Fibroblast of lung (primary cell): ENCODE measurements around the gene COX10. TPM values are rescaled to one million over a fixed set of nuclear protein-coding genes. Genes with fewer than 3 reads are reported as not detected.
A peak's percentile ranks its signal among the peaks of the same experiment; 100 is the strongest.

Source experiments
- DNase-seq, 2 donors: peaks; one replicate each; pipeline versions ENCODE4 v3.0.0 to v3.0.0-alpha.2; 2010; ENCODE audit warnings: low read depth in 2 of 2
- H2AFZ ChIP-seq: 2 replicates; pipeline ENCODE4 v1.5.1; 2012; ENCODE audit warnings: low read length, control low read depth, inconsistent platforms
- H3K27ac ChIP-seq: 2 replicates; pipeline ENCODE4 v1.5.1; 2011; ENCODE audit warnings: low read length, control low read depth; ENCODE audit not compliant: insufficient read depth
- H3K27me3 ChIP-seq: 2 replicates; pipeline ENCODE4 v1.5.1; 2011; ENCODE audit warnings: mild to moderate bottlenecking, low read length; ENCODE audit not compliant: control insufficient read depth, insufficient read depth
- H3K36me3 ChIP-seq: 2 replicates; pipeline ENCODE4 v1.5.1; 2011; ENCODE audit warnings: low read length; ENCODE audit not compliant: control insufficient read depth, insufficient read depth
- H3K4me1 ChIP-seq: 2 replicates; pipeline ENCODE4 v1.5.1; 2011; ENCODE audit warnings: low read length; ENCODE audit not compliant: control insufficient read depth, insufficient read depth; ENCODE audit errors: extremely low read depth
- H3K4me2 ChIP-seq: 2 replicates; pipeline ENCODE4 v1.5.1; 2011; ENCODE audit warnings: low read length, control low read depth; ENCODE audit not compliant: insufficient read depth; ENCODE audit errors: extremely low read depth
- H3K4me3 ChIP-seq, 4 experiments: fragments of 200-600 bp in 1 of 4; sonication (generic) in 1 of 4; replicated peaks in 1 of 4; 2 replicates each; pipeline ENCODE4 v1.5.1; 2011 to 2016; ENCODE audit warnings: low read length in 4 of 4, low read depth in 3 of 4, mild to moderate bottlenecking in 3 of 4, control low read depth in 2 of 4, inconsistent platforms in 1 of 4, mixed read lengths in 1 of 4; ENCODE audit not compliant: insufficient read depth in 1 of 4; ENCODE audit errors: control extremely low read depth in 1 of 4
- H3K79me2 ChIP-seq: 2 replicates; pipeline ENCODE4 v1.5.1; 2012; ENCODE audit warnings: mild to moderate bottlenecking, low read length, inconsistent platforms; ENCODE audit not compliant: control insufficient read depth, insufficient read depth
- H3K9ac ChIP-seq: 2 replicates; pipeline ENCODE4 v1.5.1; 2011; ENCODE audit warnings: mild to moderate bottlenecking, low read length, control low read depth; ENCODE audit not compliant: insufficient read depth
- H3K9me3 ChIP-seq: 2 replicates; pipeline ENCODE4 v1.5.1; 2012; ENCODE audit warnings: low read depth, low read length; ENCODE audit not compliant: control insufficient read depth, insufficient read depth
- H4K20me1 ChIP-seq: 2 replicates; pipeline ENCODE4 v1.5.1; 2011; ENCODE audit warnings: low read length; ENCODE audit not compliant: control insufficient read depth, insufficient read depth; ENCODE audit errors: extremely low read depth
- CTCF ChIP-seq, 2 donors: IDR thresholded peaks in 1 of 2; conservative IDR thresholded peaks in 1 of 2; 1 replicate in 1 of 2; 2 replicates in 1 of 2; pipeline ENCODE4 v1.5.1; 2011 to 2012; ENCODE audit warnings: low read length in 2 of 2, control low read depth in 1 of 2, inconsistent platforms in 1 of 2, low read depth in 1 of 2, mild to moderate bottlenecking in 1 of 2
- EZH2 ChIP-seq: IDR thresholded peaks from 2 replicates; pipeline ENCODE4 v1.5.1; 2012; ENCODE audit warnings: low read length, control low read depth, mild to moderate bottlenecking; ENCODE audit errors: missing control alignments
- polyA plus RNA-seq, 2 donors: library from polyadenylated mRNA; depleted of rRNA in 1 of 2; stranded (reverse) in 1 of 2; unstranded in 1 of 2; fragments of >200 nt; gene quantifications; 2 replicates each; pipeline ENCODE4 v1.2.1, GENCODE V29; 2011 to 2012; ENCODE audit warnings: missing spikeins in 1 of 2
- total RNA-seq: library from RNA; depleted of rRNA; stranded (reverse); fragments of >200 nt; gene quantifications from 2 replicates; pipeline ENCODE4 v1.2.1, GENCODE V29; 2014

COX10 gene
- total and polyA plus RNA-seq, 2 donors (not counting 1 experiment from before 2014, with no cell fraction given), result 10.6 to 12.5 TPM

- no peaks in the 10 kb centered on the region for H3K9me3 ChIP-seq
- no peak for DNase-seq
- H3K4me3 ChIP-seq, result no peak overlapping the region
- H3K27ac ChIP-seq, result no peak overlapping the region
- no peaks in the 10 kb centered on the region for H3K79me2 ChIP-seq
- no peaks in the 10 kb centered on the region for H3K27me3 ChIP-seq
- no peaks in the 10 kb centered on the region for H4K20me1 ChIP-seq
- H3K4me2 ChIP-seq, result no peak overlapping the region
- H2AFZ ChIP-seq, result no peak overlapping the region
- H3K9ac ChIP-seq, result no peak overlapping the region
- TF ChIP-seq CTCF (conservative IDR thresholded peaks at IDR 0.05 in 1 of 2, IDR thresholded peaks at IDR 0.05 in 1 of 2; ENCODE audit: low read depth in 1 of 2, low read length in 2 of 2) (no peak), EZH2 (no peak)
- no peaks in the 10 kb centered on the region for H3K36me3 ChIP-seq
- H3K4me1 ChIP-seq, result no peaks in the 10 kb centered on the region
Observed at GRCh38 chr17:14051692-14052091, 17.6 kb upstream of the COX10 start.

- Histone ChIP-seq H4K20me1 (no peaks in the 10 kb centered on the region), H3K27ac (no peak overlapping the region), H3K4me2 (no peak overlapping the region), H3K4me3 (no peak overlapping the region), H3K9me3 (no peaks in the 10 kb centered on the region), H3K27me3 (no peaks in the 10 kb centered on the region), H3K79me2 (no peaks in the 10 kb centered on the region), H3K4me1 (no peaks in the 10 kb centered on the region), H2AFZ (no peak overlapping the region), H3K9ac (no peak overlapping the region), H3K36me3 (no peaks in the 10 kb centered on the region)
- TF ChIP-seq EZH2 (no peak), CTCF (conservative IDR thresholded peaks at IDR 0.05 in 1 of 2, IDR thresholded peaks at IDR 0.05 in 1 of 2; ENCODE audit: low read depth in 1 of 2, low read length in 2 of 2) (no peak)
- DNase-seq, result peak; percentile 35 to 67
Observed at GRCh38 chr17:14052886-14053615, 16.3 kb upstream of the COX10 start.

GRCh38 chr17:14057591-14057990 is 11.7 kb upstream of the COX10 start:
- H3K79me2 ChIP-seq, result no peaks in the 10 kb centered on the region
- no peak overlapping the region for H3K9ac ChIP-seq
- no peak overlapping the region for H2AFZ ChIP-seq
- no peaks in the 10 kb centered on the region for H3K9me3 ChIP-seq
- H3K4me3 ChIP-seq, result no peak overlapping the region
- H3K27me3 ChIP-seq, result no peaks in the 10 kb centered on the region
- no peaks in the 10 kb centered on the region for H4K20me1 ChIP-seq
- H3K36me3 ChIP-seq, result no peaks in the 10 kb centered on the region
- no peak for TF ChIP-seq EZH2
- no peak for TF ChIP-seq CTCF (conservative IDR thresholded peaks at IDR 0.05 in 1 of 2, IDR thresholded peaks at IDR 0.05 in 1 of 2; ENCODE audit: low read depth in 1 of 2, low read length in 2 of 2)
- peak in 1 of 2 donors; percentile 52 for DNase-seq
- no peak overlapping the region for H3K4me2 ChIP-seq
- H3K27ac ChIP-seq, result no peak overlapping the region
- no peaks in the 10 kb centered on the region for H3K4me1 ChIP-seq
